SK-N-SH (cell line): Measurements from ENCODE around the gene BIRC3. TPM values are rescaled to one million over a fixed set of nuclear protein-coding genes. Genes with fewer than 3 reads are reported as not detected.
"Not testable (repeated sequence)": the region's sequence is repeated elsewhere in the genome, so short reads cannot be mapped to it uniquely, and the experiment has no call there.

Experiments used
- CTCF ChIA-PET: fragments of 300-600, 350-600 bp; formaldehyde crosslinking; extraction: SDS; loops from one replicate; lab custom pipeline; 2021; lab: Yijun Ruan, JAX
- POLR2A ChIA-PET: fragments of 350-600 bp; sonication (Branson Sonifier 250); formaldehyde crosslinking; extraction: SDS; loops from one replicate; lab custom pipeline; 2020; ENCODE audit warnings: antibody characterized with exemption, inconsistent platforms; lab: Yijun Ruan, JAX
- DNase-seq: peaks from one replicate; pipeline ENCODE4 v3.0.0; 2012
- H2AFZ ChIP-seq: fragments of 200-600 bp; sonication (generic); 2 replicates; pipeline ENCODE4 v1.8.1; 2016; ENCODE audit warnings: antibody characterized with exemption, mild to moderate bottlenecking, low read depth
- H3F3A ChIP-seq: fragments of 200-600 bp; sonication (generic); replicated peaks from 2 replicates; pipeline ENCODE3; 2016; ENCODE audit warnings: antibody characterized with exemption, mild to moderate bottlenecking; ENCODE audit not compliant: insufficient read depth
- H3K27ac ChIP-seq, 2 experiments: fragments of 200-500 bp in 1 of 2; fragments of 200-600 bp in 1 of 2; sonication (Bioruptor generic) in 1 of 2; sonication (generic), shearing (Covaris generic) in 1 of 2; 2 replicates each; pipeline versions ENCODE4 v1.5.1 to v1.6.1; 2014 to 2016; ENCODE audit warnings: low read depth in 2 of 2, inconsistent platforms in 1 of 2, low read length in 1 of 2, mild to moderate bottlenecking in 1 of 2, mixed read lengths in 1 of 2
- H3K27me3 ChIP-seq: fragments of 200-600 bp; sonication (generic), shearing (Covaris generic); 2 replicates; pipeline ENCODE4 v1.6.1; 2016; ENCODE audit warnings: mixed run types; ENCODE audit not compliant: insufficient read depth
- H3K36me3 ChIP-seq, 2 experiments: fragments of 200-500 bp in 1 of 2; fragments of 200-600 bp in 1 of 2; sonication (Bioruptor generic) in 1 of 2; sonication (generic) in 1 of 2; replicated peaks in 1 of 2; 2 replicates each; pipeline versions ENCODE3 to v1.5.1; 2014 to 2016; ENCODE audit warnings: low read length in 1 of 2, mild to moderate bottlenecking in 1 of 2; ENCODE audit not compliant: insufficient read depth in 2 of 2, control insufficient read depth in 1 of 2
- H3K4me1 ChIP-seq, 2 experiments: fragments of 200-500 bp in 1 of 2; fragments of 200-600 bp in 1 of 2; sonication (Bioruptor generic) in 1 of 2; sonication (generic), shearing (Covaris generic) in 1 of 2; 2 replicates each; pipeline versions ENCODE4 v1.5.1 to v1.6.1; 2014 to 2016; ENCODE audit warnings: low read depth in 1 of 2, low read length in 1 of 2, mixed run types in 1 of 2; ENCODE audit not compliant: insufficient read depth in 2 of 2, control insufficient read depth in 1 of 2
- H3K4me2 ChIP-seq: fragments of 200-600 bp; sonication (generic), shearing (Covaris generic); 2 replicates; pipeline ENCODE4 v1.6.1; 2017; ENCODE audit warnings: mixed run types
- H3K4me3 ChIP-seq, 2 experiments: fragments of 200-500 bp in 1 of 2; fragments of 200-600 bp in 1 of 2; sonication (Bioruptor generic) in 1 of 2; sonication (generic), shearing (Covaris generic) in 1 of 2; 2 replicates each; pipeline versions ENCODE4 v1.5.1 to v1.8.1; 2014 to 2016; ENCODE audit warnings: low read depth in 2 of 2, inconsistent platforms in 1 of 2, low read length in 1 of 2, mild to moderate bottlenecking in 1 of 2, mixed read lengths in 1 of 2, moderate library complexity in 1 of 2
- H3K79me2 ChIP-seq: fragments of 200-600 bp; sonication (generic); 2 replicates; pipeline ENCODE4 v1.8.1; 2017; ENCODE audit warnings: mild to moderate bottlenecking; ENCODE audit not compliant: insufficient read depth
- H3K9ac ChIP-seq: fragments of 200-600 bp; sonication (generic); 2 replicates; pipeline ENCODE4 v1.6.1; 2017; ENCODE audit warnings: mixed run types
- H3K9me2 ChIP-seq: fragments of 200-600 bp; sonication (generic); 2 replicates; pipeline ENCODE4 v1.6.1; 2017; ENCODE audit warnings: mixed run types
- H3K9me3 ChIP-seq: fragments of 200-600 bp; sonication (generic); 2 replicates; pipeline ENCODE4 v1.6.1; 2017; ENCODE audit warnings: mixed run types, mild to moderate bottlenecking, moderate library complexity
- H4K20me1 ChIP-seq: fragments of 200-600 bp; sonication (generic); 2 replicates; pipeline ENCODE4 v1.6.1; 2017; ENCODE audit warnings: mild to moderate bottlenecking, mixed run types; ENCODE audit not compliant: insufficient read depth
- CHD2 ChIP-seq: fragments of 150-350 bp; IDR thresholded peaks from 2 replicates; pipeline ENCODE4 v1.6.1; 2018; ENCODE audit warnings: low read length; ENCODE audit not compliant: partially characterized antibody
- ELF1 ChIP-seq: IDR thresholded peaks from 2 replicates; pipeline ENCODE4 v1.4.0; 2012
- GATA2 ChIP-seq: sonication (generic); formaldehyde crosslinking; IDR thresholded peaks from 2 replicates; pipeline ENCODE4 v1.5.0; 2020; ENCODE audit warnings: mild to moderate bottlenecking, missing genetic modification reagents
- MEF2A ChIP-seq: IDR thresholded peaks from 2 replicates; pipeline ENCODE4 v1.4.0; 2012; ENCODE audit warnings: low read depth, borderline replicate concordance
- RFX5 ChIP-seq: IDR thresholded peaks from 2 replicates; pipeline ENCODE4 v1.6.1; 2012; ENCODE audit warnings: mild to moderate bottlenecking, improper control_type of control experiment, low read length
- RXRA ChIP-seq: IDR thresholded peaks from 2 replicates; pipeline ENCODE4 v1.4.0; 2012; ENCODE audit warnings: low read depth, mild to moderate bottlenecking, borderline replicate concordance
- SMC3 ChIP-seq: IDR thresholded peaks from 2 replicates; pipeline ENCODE4 v1.6.1; 2012; ENCODE audit warnings: low read depth, low read length, improper control_type of control experiment
- TAF1 ChIP-seq: IDR thresholded peaks from 2 replicates; pipeline ENCODE4 v1.6.1; 2012; ENCODE audit warnings: low read depth, mild to moderate bottlenecking, low read length, moderate library complexity, borderline replicate concordance
- WGBS: methylation state at CpG from one replicate; pipeline ENCODE4 v1.1.6; 2017; ENCODE audit warnings: low lambda C conversion rate; 5-methylcytosine and 5-hydroxymethylcytosine counted together
- polyA plus RNA-seq, 3 experiments: library from polyadenylated mRNA; depleted of rRNA; stranded (reverse); fragments of >200 nt; gene quantifications; 2 replicates each; pipeline ENCODE4 v1.2.3, GENCODE V29; 2012
- TF ChIP-seq, protein P1 (sequence below): IDR thresholded peaks from 2 replicates; pipeline ENCODE4 v1.4.0; 2012; ENCODE audit warnings: low read depth, borderline replicate concordance
- TF ChIP-seq, protein P2 (sequence below): fragments of 200-600 bp; sonication (generic); IDR thresholded peaks from 2 replicates; pipeline ENCODE4 v1.6.1; 2017; ENCODE audit warnings: antibody characterized with exemption, mild to moderate bottlenecking, moderate library complexity

Gene BIRC3
- polyA plus RNA-seq, 1 of the 3 experiments (the other 2 are of a cell fraction), result 0.46 TPM

DNA sequence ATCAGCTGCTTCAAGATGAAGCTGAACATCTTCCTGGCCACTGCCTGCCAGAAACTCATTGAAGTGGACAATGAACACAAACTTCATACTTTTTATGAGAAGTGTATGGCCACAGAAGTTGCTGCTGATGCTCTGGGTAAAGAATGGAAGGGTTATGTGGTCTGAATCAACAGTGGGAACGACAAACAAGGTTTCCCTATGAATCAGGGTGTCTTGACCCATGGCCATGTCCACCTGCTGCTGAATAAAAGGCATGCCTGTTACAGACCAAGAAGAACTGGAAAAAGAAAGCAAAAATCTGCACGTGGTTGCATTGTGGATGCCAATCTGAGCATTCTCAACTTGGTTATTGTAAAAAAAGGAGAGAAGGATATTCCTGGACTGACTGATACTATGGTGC lies 22.2 kb upstream of the BIRC3 start:
- POLR2A ChIA-PET, result no interaction called here
- Histone ChIP-seq H3K4me1 (peaks cover 0 to under 1% of the 10 kb centered on the region in 2 experiments; a peak in 3 of 4 replicates), H3K79me2 (no peaks in the 10 kb centered on the region), H4K20me1 (no peaks in the 10 kb centered on the region), H3K9me3 (no peaks in the 10 kb centered on the region), H3K4me3 (no peak overlapping the region), H3K9ac (no peak overlapping the region), H3K9me2 (no peaks in the 10 kb centered on the region), H3K36me3 (no peaks in the 10 kb centered on the region), H3K4me2 (no peak overlapping the region), H2AFZ (no peak overlapping the region), H3F3A (no peaks in the 10 kb centered on the region), H3K27ac (no peak overlapping the region), H3K27me3 (no peaks in the 10 kb centered on the region)
- no peak for DNase-seq
- no peak for TF ChIP-seq MEF2A
- TF ChIP-seq CHD2, result no peak
- no peak for TF ChIP-seq ELF1
- TF ChIP-seq TAF1, result no peak
- CTCF ChIA-PET, result interaction anchor here (1.1 to 3.6 kb wide), 7 partner anchors 12 to 201 kb away, joined by 3 to 21 read pairs (median 9); no protein-coding TSS in a partner anchor
- WGBS, result 52% methylated on average over 2 of the region's 2 CpGs

DNA sequence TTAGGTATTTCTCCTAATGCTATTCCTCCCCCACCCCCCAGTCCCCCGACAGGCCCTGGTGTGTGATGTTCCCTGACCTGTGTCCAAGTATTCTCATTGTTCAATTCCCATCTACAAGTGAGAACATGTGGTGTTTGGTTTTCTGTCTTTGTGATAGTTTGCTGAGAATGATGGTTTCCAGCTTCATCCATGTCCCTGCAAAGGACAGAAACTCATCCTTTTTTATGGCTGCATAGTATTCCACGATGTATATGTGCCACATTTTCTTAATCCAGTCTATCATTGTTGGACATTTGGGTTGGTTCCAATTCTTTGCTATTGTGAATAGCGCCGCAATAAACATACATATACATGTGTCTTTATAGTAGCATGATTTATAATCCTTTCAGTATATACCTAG lies 20.5 kb upstream of the BIRC3 start:
- H2AFZ ChIP-seq, H3K27ac ChIP-seq, H3K4me2 ChIP-seq, H3K4me1 ChIP-seq, H3K36me3 ChIP-seq, DNase-seq, POLR2A ChIA-PET, H3K9ac ChIP-seq, H3K9me3 ChIP-seq, H3K9me2 ChIP-seq, H3F3A ChIP-seq, H3K79me2 ChIP-seq, H4K20me1 ChIP-seq, H3K4me3 ChIP-seq, H3K27me3 ChIP-seq: not testable (repeated sequence)
- WGBS, result 79% methylated on average over 4 of the region's 4 CpGs
- CTCF ChIA-PET, result interaction anchor here (0.9 to 1.0 kb wide), 2 partner anchors 9 to 11 kb away, joined by 4 to 6 read pairs; no protein-coding TSS in a partner anchor

DNA sequence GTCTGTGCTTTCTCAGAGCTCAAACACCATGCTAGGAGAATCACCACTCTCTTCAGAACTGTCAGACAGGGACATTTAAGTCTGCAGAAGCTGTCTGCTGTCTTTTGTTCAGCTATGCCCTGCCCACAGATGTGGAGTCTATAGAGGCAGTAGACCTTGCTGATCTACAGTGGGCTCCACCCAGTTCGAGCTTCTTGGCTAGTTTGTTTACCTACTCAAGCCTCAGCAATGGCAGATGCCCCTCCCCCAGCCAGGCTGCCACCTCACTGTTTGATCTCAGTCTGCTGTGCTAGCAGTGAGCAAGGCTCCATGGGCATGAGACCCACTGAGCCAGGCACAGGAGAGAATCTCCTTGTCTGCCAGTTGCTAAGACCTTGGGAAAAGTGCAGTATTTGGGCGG lies 16.4 kb upstream of the BIRC3 start:
- 19% methylated on average over 2 of the region's 2 CpGs for WGBS
- H3K4me1 ChIP-seq, H4K20me1 ChIP-seq, POLR2A ChIA-PET, H3K9me2 ChIP-seq, H3F3A ChIP-seq, H3K4me2 ChIP-seq, H3K27ac ChIP-seq, H3K36me3 ChIP-seq, H2AFZ ChIP-seq, DNase-seq, H3K79me2 ChIP-seq, H3K9me3 ChIP-seq, H3K4me3 ChIP-seq, H3K9ac ChIP-seq, H3K27me3 ChIP-seq, CTCF ChIA-PET: not testable (repeated sequence)

DNA sequence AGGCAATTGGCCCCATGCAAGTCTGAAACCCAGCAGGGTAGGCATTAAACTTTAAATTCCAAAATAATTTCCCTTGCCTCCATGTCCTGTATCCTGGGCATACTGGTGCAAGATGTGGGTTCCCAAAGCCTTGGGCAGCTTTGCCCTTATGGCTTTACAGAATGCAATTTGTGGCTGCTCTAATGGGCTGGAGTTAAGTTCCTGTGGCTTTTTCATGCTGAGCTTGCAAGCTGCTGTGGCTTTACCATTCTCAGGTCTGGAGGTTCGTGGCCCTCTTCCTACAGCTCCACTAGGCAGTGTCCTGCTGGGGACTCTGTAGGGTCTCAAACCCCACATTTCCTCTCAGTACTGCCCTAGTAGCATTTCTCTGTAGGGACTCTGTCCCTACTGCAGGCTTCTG lies 15.0 kb upstream of the BIRC3 start:
- Histone ChIP-seq H3K9ac (no peak overlapping the region), H4K20me1 (no peaks in the 10 kb centered on the region), H3K4me1 (peaks cover 8 to 15% of the 10 kb centered on the region in 2 experiments; a peak in 3 of 4 replicates), H3K27me3 (no peaks in the 10 kb centered on the region), H3K27ac (no peak overlapping the region), H3K79me2 (no peaks in the 10 kb centered on the region), H3K4me2 (no peak overlapping the region), H2AFZ (no peak overlapping the region), H3K4me3 (no peak overlapping the region), H3K9me3 (no peaks in the 10 kb centered on the region), H3K9me2 (no peaks in the 10 kb centered on the region), H3F3A (no peaks in the 10 kb centered on the region), H3K36me3 (no peaks in the 10 kb centered on the region)
- POLR2A ChIA-PET, result no interaction called here
- no peak for DNase-seq
- CTCF ChIA-PET, result interaction anchor here (1.0 kb wide), 1 partner anchor 8 kb away, joined by 3 read pairs; no protein-coding TSS in a partner anchor
- 25% methylated on average over 1 of the region's 1 CpG for WGBS
- TF ChIP-seq, protein P1, sequence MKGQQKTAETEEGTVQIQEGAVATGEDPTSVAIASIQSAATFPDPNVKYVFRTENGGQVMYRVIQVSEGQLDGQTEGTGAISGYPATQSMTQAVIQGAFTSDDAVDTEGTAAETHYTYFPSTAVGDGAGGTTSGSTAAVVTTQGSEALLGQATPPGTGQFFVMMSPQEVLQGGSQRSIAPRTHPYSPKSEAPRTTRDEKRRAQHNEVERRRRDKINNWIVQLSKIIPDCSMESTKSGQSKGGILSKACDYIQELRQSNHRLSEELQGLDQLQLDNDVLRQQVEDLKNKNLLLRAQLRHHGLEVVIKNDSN, result no peak
- TF ChIP-seq, protein P2, sequence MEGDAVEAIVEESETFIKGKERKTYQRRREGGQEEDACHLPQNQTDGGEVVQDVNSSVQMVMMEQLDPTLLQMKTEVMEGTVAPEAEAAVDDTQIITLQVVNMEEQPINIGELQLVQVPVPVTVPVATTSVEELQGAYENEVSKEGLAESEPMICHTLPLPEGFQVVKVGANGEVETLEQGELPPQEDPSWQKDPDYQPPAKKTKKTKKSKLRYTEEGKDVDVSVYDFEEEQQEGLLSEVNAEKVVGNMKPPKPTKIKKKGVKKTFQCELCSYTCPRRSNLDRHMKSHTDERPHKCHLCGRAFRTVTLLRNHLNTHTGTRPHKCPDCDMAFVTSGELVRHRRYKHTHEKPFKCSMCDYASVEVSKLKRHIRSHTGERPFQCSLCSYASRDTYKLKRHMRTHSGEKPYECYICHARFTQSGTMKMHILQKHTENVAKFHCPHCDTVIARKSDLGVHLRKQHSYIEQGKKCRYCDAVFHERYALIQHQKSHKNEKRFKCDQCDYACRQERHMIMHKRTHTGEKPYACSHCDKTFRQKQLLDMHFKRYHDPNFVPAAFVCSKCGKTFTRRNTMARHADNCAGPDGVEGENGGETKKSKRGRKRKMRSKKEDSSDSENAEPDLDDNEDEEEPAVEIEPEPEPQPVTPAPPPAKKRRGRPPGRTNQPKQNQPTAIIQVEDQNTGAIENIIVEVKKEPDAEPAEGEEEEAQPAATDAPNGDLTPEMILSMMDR, result no peak
- no peak for TF ChIP-seq RXRA
- TF ChIP-seq SMC3, result no peak
- TF ChIP-seq RFX5, result no peak
- TF ChIP-seq GATA2 (CRISPR knock-in tag), result no peak
- TF ChIP-seq TAF1, result no peak
